Fibroblast of mammary gland (primary cell): ENCODE data around the gene LRIG1.

Source experiments
- DNase-seq: peaks from one replicate; pipeline ENCODE4 v3.0.0-alpha.2; 2010; ENCODE audit warnings: low read depth
- H3K4me3 ChIP-seq: 2 replicates; pipeline ENCODE4 v1.5.1; 2011; ENCODE audit warnings: low read depth, mild to moderate bottlenecking, low read length, moderate library complexity; ENCODE audit not compliant: control insufficient read depth
- TF ChIP-seq, protein P1 (sequence below): conservative IDR thresholded peaks from 2 replicates; pipeline ENCODE4 v1.5.1; 2011; ENCODE audit warnings: low read depth, low read length, inconsistent platforms; ENCODE audit not compliant: control insufficient read depth, insufficient read depth

Gene LRIG1

DNA sequence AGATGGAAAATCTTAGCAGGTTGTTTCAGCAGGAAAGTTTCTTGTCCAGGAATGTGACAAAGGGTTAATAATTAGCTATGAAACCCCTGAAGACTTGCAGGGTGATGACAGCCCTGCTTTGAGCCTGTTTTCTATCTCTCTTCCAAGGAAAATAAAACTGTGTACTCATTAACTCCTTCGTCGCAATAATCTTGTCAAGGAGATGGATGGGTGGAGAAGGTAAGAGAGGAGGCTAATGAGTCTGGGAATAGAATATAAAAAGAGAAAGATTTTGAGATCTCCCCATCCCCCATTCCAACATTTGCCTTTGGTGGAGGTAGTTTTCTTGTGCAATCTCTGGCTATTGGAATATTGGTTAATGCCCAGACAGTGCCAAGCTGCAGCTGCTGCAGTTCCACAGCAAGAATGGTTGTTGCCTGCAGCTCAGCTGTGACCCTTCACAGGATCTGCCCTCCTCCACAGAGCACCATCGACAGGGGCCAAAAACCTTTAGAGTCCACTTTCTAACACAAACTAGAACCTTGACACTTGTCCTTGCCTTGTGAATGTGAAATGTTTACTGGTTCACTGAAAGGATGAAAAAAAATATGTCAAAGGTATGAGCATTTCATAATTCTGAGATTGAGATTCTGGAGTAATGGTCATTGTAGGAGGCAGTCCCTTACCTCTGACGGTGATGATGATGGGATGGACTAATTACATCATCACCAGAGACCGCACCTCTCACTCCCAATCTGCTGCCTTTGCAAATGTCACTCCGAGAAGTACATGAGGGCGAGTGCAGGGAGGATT, 4.2 kb upstream of the LRIG1 start:
- no peak for DNase-seq
- no peak overlapping the region for H3K4me3 ChIP-seq
- TF ChIP-seq, protein P1, sequence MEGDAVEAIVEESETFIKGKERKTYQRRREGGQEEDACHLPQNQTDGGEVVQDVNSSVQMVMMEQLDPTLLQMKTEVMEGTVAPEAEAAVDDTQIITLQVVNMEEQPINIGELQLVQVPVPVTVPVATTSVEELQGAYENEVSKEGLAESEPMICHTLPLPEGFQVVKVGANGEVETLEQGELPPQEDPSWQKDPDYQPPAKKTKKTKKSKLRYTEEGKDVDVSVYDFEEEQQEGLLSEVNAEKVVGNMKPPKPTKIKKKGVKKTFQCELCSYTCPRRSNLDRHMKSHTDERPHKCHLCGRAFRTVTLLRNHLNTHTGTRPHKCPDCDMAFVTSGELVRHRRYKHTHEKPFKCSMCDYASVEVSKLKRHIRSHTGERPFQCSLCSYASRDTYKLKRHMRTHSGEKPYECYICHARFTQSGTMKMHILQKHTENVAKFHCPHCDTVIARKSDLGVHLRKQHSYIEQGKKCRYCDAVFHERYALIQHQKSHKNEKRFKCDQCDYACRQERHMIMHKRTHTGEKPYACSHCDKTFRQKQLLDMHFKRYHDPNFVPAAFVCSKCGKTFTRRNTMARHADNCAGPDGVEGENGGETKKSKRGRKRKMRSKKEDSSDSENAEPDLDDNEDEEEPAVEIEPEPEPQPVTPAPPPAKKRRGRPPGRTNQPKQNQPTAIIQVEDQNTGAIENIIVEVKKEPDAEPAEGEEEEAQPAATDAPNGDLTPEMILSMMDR: no peak

DNA sequence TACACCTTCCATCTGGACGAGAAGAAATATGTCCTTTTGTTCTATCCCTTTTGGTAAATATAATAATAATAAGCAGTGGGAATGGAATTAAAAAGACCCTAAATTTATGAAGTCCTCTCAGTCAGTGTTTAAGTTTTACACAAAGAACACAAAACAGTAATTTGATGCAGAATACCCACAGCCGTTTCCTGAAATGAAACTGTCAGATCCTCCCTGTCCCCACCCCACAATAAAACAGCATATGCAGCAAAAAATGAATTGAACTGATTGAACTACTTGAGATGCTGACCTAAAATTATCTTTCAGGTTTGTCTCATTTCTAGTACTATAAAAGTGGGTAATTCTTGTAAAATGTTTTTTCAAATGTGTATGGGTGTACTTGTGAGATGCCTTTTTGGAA, 2.2 kb upstream of the LRIG1 start:
- TF ChIP-seq, protein P1: no peak
- H3K4me3 ChIP-seq: no peak overlapping the region

DNA sequence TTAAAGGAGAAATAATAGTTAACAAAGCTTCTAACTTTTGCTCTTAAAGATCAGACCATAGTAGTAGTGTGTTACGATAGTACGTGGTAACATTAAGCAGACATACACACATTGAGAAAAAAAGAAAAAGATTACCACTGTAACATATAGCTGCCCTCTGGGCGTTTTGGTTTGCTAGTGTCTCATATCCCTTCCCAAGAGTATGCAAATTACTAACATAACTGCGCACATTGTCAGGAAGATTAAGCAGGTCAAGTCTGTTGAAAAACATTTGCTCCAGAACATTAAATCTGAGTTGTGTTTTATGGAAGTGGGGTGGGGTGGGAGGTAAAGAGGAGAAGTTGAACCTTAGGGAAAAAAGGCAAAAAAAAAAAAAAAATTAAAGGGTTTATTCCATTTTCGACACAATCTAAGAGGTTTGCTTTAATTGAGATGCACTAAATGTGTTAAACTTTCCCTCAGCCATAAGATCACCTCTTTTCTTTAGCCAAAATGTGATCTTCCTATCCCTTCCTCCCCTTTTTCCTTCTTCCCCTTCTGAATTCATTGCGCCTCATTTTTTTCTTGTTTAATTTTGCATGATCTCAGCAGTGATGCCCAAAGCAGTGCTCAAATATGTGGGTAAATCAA, 1.5 kb upstream of the LRIG1 start:
- DNase-seq: no peak
- TF ChIP-seq, protein P1: no peak
- H3K4me3 ChIP-seq: no peak overlapping the region

More for the DNA sequence above, 2.2 kb upstream of the LRIG1 start:
- no peak for DNase-seq

DNA sequence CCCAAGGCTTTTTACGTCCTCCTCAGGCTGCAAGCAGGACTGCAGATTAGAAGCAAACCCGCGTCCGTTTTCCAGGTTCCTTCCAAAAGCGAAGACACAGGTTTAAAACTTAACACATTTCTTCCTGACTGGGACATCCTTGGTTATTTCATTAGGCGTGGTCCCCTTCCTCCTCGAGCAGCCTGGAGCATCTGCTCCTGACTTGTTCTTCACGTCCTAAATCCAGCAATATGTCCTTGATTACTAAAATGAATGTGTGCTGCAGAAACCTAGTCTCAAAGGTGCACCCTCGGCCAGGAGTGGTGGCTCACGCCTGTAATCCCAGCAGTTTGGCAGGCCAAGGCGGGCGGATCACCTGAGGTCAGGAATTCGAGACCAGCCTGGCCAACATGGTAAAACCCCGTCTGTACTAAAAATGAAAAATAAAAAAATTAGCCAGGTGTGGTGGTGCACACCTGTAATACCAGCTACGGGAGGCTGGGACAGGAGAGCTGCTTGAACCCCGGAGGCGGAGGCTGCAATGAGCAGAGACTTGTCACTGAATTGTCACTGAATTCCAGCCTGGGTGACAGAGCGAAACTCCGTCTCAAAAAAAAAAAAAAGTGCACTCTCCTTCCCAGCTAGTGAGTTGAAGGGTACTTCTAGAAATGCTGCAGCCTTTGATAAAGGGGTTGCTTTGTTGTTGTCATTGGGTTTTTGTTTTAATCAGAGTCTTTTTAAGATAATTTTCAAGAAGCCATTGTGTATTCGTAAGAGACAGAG, 842 bp upstream of the LRIG1 start:
- peak overlapping the region; percentile 52 for H3K4me3 ChIP-seq
- DNase-seq: no peak
- TF ChIP-seq, protein P1: peak; percentile 28

DNA sequence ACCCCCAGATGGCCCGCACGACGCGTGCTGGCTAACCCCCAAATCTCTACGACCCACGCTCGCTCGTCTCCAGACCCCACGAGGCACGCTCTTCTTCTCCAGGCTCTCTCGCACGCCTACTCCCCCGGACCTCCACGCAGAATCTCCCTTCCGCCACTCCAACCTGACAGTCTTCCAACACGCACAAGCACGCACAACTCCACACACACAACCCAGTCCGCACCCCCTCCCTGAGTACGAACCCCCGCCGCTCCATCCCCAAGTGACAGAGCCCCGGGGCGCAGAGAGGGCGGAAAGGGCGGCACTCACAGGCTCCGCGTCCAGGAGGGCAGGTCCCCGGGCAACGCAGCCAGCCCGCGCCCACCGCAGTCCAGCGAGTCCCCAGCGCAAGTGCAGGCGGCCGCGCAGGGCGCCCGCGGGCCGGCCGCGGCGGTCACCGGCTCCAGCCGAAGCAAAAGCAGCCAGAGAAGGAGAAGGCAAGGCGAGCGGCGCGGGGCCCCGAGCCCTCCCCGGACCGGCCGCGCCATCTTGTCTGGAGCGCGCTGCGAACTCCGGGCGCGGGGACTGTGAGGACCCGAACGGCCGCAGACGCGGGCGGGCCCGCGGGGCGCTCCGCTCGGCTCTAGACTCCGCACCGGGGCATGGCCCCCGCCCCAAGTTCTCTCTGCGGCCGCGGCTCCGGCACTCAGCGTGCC, 794 bp downstream of the LRIG1 start:
- H3K4me3 ChIP-seq: peak overlapping the region; percentile 72
- TF ChIP-seq, protein P1: no peak
- no peak for DNase-seq
